Activated T-helper 1 cell treated with anti-CD3 and anti-CD28 coated beads, Interleukin-2, amount 50 U/mL, for 16 hours (primary cell): Measurements from ENCODE around the gene RNF17.
A peak's percentile ranks its signal among the peaks of the same experiment; 100 is the strongest.

Source experiments
- DNase-seq, 2 donors: peaks; one replicate each; pipeline ENCODE4 v3.0.0-alpha.2; 2020; ENCODE audit warnings: low read depth in 1 of 2, low spot score in 1 of 2

Gene RNF17

GRCh38 chr13:24894277-24894971 is 130.5 kb downstream of the RNF17 start:
- no peak for DNase-seq

DNA sequence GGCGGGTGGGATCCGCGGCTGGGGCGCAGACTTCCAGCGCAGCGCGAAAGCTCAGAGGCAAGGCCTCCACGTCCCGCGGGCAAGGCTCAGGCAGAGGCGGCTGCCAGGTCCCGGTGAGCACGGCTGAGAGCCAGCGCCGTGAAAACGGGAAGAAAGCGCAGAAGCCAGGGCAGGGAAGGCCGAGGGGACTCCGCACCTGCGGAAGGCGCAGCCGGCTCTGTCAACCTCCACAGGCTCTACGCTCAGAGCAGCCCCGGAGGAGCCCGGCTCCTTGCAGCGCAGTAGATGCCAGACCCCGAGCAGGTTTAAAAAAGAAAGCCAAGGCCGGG is 131.0 kb downstream of the RNF17 start:
- DNase-seq, result no peak

DNA sequence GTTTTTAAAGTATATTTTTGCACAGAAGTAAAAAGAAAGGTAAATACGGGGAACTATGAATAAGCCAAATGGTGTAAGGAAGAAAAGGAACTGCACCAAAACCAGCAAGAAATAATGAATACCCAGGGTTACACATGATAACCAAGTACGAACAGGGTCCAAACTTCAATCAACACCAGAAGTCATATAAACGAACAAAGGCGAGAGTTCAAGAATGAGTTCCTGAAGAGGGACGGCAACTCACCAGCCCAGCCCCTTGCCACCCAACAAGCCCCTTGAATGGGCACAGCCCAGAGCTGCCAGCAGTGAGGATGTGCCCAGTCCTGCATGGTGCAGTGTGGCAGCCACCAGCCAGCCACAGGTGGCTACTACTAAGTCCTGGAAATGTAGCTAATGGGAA is 132.1 kb downstream of the RNF17 start:
- DNase-seq, result no peak

DNA sequence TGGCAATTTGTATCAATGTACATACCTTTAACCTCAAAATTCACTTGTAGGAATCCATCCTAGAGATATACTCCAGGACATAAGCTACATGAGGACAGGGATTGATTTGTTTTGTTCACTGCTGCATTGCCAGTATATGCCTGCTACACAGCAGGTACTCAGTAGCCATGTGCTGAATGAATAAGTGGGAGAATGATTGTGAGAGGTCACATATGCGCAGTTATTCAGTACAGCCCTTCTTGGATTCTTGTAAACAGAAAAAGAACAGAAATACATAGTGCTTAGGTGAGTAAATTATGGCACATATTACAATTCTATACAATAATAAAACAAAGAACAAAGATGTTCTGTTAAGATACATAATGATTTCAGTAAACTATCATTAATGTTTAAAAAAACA is 133.3 kb downstream of the RNF17 start:
- DNase-seq, result no peak

- no peak for DNase-seq
Measured at GRCh38 chr13:24899601-24900000, 135.6 kb downstream of the RNF17 start.

DNA sequence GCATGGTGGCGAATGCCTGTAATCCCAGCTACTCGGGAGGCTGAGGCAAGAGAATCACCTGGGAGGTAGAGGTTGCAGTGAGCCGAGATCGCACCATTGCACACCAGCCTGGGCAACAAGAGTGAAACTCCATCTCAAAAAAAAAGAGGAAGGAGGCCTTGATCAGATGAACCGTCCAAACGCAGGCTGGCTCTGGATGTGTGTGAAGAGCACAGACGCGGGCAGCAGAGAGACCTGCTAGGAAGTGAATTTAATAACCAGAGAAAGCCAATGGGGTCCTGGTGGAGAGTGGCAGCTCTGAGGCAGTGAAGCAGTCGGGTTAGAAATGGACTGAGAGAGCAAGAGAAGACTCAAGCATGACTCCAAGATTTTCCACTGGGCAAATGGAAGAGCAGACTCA is 136.5 kb downstream of the RNF17 start:
- DNase-seq, result no peak

- DNase-seq, result no peak
Measured at GRCh38 chr13:24905242-24905641, 141.3 kb downstream of the RNF17 start.

DNA sequence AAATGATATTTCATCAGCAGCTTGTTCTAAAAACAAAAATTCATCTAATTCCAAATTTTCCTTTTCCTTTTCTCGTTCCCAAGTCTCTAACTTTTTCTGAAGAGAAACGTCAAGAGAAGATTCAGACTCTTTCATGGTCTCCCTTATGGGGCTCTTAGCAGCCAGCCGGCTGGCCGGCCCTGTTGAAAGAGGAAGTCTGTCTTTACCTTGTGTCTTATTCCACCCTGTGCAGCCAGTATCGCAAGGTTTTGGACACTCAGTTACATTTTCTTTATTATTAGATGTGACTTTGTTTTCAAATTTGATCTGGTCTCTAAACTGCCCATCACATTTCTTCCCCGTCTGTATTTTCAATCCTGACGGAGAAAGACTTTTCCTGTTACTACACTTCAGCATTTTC is 142.3 kb downstream of the RNF17 start:
- DNase-seq, result no peak

DNA sequence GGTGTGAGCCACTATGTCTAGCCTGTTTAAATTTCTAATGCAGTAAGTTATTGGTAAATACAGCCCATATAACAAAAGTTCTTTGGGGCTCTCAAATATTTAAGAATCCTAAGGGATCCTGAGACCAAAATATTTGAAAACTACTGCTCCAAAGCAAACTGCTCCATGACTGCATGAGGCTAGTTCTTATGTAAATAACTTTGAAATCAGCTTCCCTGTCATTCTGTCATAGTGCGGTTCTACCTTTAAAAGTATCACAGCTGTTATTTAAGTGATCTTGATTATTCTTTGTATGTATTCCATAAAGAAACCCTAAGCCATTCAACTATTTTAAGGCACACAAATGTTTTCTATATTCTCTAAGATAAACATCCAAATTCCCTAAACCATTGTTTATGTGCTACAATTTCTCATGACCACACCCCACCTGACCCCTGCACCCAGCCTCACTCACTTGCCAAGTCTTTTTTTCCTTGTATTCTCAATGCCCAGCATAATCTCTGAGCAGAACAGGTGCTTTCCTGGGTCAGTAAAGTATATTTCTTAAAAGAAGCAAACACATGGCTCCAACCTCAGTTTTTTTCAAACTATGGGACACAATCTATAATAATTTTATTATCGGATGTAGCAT is 146.6 kb downstream of the RNF17 start:
- DNase-seq, result no peak

- DNase-seq, result no peak
Measured at GRCh38 chr13:24911133-24911908, 147.4 kb downstream of the RNF17 start.

DNA sequence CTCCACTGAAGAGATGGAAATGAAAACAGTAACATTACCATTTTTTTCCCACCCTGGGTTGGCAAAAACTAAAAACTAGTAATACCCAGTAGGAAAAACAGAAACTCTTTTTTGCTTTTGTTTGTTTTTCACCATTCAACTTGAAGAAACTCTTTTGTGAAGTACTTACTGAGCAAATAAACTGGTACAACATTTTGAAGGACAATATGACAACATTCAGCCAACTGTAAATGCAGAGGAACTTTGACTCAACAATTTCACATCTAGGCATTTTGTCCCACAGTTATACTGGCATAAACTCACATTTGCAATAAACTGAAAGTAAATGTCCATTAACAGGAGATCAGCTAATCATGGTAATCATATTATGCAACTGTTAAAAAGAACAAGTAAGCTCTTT is 152.5 kb downstream of the RNF17 start:
- no peak for DNase-seq

- no peak for DNase-seq
Measured at GRCh38 chr13:24921003-24921402, 157.0 kb downstream of the RNF17 start.

DNA sequence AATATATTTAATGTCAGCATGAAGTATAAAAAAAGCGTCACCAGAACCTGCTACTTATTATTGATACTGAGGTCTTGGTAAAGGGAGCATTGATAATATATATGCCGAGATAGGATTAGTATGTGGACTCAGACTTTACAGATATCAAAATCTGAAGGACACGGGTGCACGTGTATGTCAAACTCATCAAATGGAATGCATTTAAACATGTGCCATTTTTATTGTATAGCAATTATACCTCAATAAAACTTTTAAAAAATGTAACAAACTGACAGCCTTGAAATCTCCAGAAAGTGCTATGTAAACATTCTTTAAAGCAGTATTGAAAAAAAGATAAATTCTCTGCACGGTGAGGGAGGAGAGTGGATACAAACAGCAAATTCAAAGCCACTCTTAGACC is 157.9 kb downstream of the RNF17 start:
- no peak for DNase-seq

- DNase-seq, result no peak
Measured at GRCh38 chr13:24922387-24922744, 158.4 kb downstream of the RNF17 start.

- DNase-seq, result peak; percentile 85 to 88
Measured at GRCh38 chr13:24922745-24923591, 159.0 kb downstream of the RNF17 start.

GRCh38 chr13:24925318-24926231 is 161.6 kb downstream of the RNF17 start:
- DNase-seq, result no peak

GRCh38 chr13:24927810-24928404 is 163.9 kb downstream of the RNF17 start:
- no peak for DNase-seq

DNA sequence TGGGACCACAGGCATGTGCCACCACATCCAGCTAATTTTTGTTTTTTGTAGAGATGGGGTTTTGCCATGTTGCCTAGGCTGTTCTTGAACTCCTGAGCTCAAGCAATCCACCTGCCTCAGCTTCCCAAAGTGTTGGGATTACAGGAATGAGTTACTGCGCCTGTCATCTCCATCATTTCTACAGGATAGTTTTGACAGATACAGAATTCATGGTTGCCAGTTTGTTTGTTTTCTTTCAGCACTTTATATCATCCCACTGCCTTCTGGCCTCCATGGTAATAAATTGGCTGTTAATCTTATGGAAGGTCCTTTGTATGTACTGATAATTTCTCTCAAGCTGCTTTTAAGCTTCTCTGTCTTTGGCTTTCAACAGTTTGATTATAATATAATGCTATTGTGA is 165.2 kb downstream of the RNF17 start:
- DNase-seq, result no peak
